ENCODE data around the gene MIPEP. TPM values are rescaled to one million over a fixed set of nuclear protein-coding genes. Genes with fewer than 3 reads are reported as not detected.

MIPEP gene
- total and polyA plus RNA-seq, 9 of the 15 experiments (the other 6 are each of a cell fraction or from before 2014, with no cell fraction given), result 1.7 to 19.3 (median 13.1) TPM

DNA sequence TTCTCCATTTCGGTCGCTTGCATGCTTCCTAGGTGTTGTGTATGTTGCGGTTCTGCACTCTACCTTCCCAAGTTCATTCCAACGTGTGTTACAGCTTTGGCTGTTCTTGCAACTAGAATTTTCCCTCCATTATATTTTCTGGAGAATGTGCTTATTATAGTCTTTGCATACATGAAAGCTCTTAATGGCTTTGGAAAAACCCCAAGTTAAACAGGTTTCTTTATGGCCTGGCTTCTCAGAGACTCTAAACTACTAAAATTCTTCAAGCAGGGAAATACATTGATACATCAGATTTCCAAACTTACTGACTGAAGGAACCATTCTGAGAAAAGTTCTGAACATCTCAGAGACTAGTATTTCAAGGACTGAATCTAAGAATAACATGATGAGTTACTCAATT, 11.9 kb downstream of the MIPEP start (continued):
- TF ChIP-seq ZBTB40 (IDR thresholded peaks at IDR 0.05) (no peak), ZBTB40 (CRISPR knock-in tag; IDR thresholded peaks at IDR 0.05) (no peak)

Measured in K562 (cell line).